SK-N-MC (cell line): ENCODE results near the gene KRT80.

Experiments
- EZH2 ChIP-seq: fragments of 200-600 bp; sonication (generic); IDR thresholded peaks from one replicate; pipeline ENCODE4 v1.6.1; 2017; ENCODE audit warnings: antibody characterized with exemption
- FOXP2 ChIP-seq: optimal IDR thresholded peaks from 2 replicates; pipeline ENCODE3; 2011; ENCODE audit warnings: mild to moderate bottlenecking, moderate library complexity; ENCODE audit not compliant: insufficient read depth; ENCODE audit errors: extremely low read length, control extremely low read depth
- POLR2AphosphoS5 ChIP-seq: IDR thresholded peaks from 2 replicates; pipeline ENCODE4 v1.6.1; 2012; ENCODE audit warnings: mild to moderate bottlenecking, low read depth, low read length, borderline replicate concordance

DNA sequence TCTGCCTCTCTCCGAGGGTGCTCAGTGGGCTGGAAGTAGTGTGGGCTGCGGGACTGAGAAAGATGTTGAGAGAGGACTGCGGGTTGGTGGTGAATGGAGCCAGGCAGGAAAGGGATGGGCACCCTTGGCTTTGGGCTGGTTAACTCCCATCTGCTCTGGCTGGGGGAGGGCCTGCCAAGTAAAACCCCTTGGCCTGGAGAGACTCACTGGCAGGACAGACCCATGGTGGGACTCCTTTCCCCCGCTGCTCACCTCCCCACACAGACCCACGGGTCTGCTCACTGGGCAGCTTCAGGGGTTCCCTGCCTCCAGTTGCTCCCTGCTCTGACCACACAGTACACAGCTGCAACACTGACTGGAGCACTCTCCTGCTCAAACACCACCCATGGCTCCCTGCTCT is 54.1 kb downstream of the KRT80 start:
- TF ChIP-seq EZH2 (no peak), POLR2AphosphoS5 (no peak), FOXP2 (no peak)
